GM21576 (cell line): ENCODE results near the gene SIGLEC9.

ENCODE experiments used
- ATAC-seq: cut with Tn5 transposase; IDR thresholded peaks from one replicate; pipeline ENCODE4 v1.9.1; 2021; ENCODE audit warnings: mild to moderate bottlenecking, moderate library complexity; ENCODE audit not compliant: unreplicated experiment

The SIGLEC9 gene

DNA sequence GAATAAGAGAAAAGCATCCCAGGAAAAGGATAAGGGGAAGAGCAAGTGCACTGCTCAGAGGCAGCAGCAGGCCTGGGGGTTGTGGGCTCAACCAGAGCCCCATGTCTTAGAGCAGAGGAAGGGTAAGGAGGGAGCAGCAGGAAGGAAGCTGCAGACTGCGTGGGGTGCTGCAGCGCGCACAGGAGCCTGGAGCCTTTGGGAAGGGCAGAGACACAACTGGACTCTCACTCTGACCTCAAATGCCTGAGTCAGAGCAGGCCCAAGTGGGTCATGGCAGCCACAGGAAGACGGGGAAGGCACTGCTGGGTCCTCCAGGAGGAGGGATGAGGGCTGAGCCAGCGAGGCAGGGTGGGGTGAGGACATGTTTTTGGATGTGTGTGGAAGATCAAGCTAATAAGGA, 49.0 kb downstream of the SIGLEC9 start:
- no peak for ATAC-seq

DNA sequence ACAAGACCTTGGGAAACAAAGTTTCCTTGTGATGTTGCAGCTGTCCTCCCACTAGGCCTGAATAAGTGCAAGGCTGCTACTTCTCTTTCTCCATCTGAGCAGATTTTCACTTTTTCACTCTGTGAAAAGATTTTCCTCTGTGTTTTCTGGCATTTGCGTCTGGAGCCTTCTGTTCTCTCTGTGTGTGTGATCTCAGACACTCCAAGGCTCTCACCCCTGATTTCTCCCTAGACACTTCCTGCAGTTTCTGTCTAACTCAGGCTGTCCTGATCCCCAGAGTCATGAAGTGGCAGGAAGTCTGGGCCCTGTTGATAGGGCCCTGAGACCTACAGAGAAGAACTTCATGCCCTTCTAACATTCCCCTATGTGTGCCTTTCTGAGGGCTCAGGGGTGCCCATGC, 54.5 kb downstream of the SIGLEC9 start:
- ATAC-seq, result no peak
